Muscle of back (tissue), 11 donors: Measurements from ENCODE around the gene CFAP97D2. TPM values are rescaled to one million over a fixed set of nuclear protein-coding genes. Genes with fewer than 3 reads are reported as not detected.
"Not testable (repeated sequence)": the region's sequence is repeated elsewhere in the genome, so short reads cannot be mapped to it uniquely, and the experiment has no call there.

Experiments used
- DNase-seq, 3 donors: peaks; one replicate each; pipeline versions ENCODE4 v3.0.0 to v3.0.0-alpha.2; 2013
- polyA plus RNA-seq, 10 donors: library from polyadenylated mRNA; unstranded; fragments of 120-200 nt; gene quantifications; one replicate each; pipeline ENCODE4 v1.2.1, GENCODE V29; 2013; ENCODE audit not compliant: insufficient read length in 10 of 10

The CFAP97D2 gene
- polyA plus RNA-seq, 10 donors, result not detected

DNA sequence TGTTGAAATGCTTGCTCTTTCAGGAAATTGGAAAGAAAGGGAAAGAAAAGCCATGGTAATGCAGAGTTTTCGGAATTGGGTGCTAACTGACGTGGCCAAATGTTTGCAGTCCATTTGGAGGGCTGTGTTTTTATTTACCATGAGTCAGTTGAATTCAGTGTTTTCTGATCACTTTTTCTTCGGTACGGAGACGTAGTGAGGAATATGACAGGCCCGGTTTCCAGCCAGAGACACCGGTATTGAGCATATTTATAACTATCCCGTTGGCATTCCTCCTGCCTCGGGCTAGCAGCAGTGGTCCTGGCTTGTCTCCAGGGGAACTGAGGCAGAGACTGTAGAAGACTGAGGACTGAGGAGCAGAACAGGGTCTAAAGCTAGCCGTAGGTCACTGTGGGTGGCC, 56.6 kb downstream of the CFAP97D2 start:
- DNase-seq, result peak in 1 of 3 donors; percentile 7

DNA sequence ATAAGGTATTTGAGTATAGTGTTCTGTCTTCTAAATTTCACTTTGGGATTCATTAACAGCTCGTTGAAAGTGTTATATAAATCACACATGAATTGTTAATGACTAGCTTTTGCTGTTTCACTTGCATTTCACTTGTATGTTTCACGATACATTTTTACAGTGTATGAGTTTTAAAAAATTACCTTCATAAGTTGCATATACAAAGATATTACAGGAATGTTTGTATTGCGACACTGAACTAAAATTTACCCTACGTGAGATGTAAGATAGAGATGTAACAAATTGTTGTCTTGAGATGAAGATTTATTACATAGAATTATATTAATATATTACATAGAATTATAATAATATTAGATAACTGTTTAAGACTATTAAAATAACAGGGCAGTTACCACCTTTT, 57.2 kb downstream of the CFAP97D2 start:
- DNase-seq, result no peak

DNA sequence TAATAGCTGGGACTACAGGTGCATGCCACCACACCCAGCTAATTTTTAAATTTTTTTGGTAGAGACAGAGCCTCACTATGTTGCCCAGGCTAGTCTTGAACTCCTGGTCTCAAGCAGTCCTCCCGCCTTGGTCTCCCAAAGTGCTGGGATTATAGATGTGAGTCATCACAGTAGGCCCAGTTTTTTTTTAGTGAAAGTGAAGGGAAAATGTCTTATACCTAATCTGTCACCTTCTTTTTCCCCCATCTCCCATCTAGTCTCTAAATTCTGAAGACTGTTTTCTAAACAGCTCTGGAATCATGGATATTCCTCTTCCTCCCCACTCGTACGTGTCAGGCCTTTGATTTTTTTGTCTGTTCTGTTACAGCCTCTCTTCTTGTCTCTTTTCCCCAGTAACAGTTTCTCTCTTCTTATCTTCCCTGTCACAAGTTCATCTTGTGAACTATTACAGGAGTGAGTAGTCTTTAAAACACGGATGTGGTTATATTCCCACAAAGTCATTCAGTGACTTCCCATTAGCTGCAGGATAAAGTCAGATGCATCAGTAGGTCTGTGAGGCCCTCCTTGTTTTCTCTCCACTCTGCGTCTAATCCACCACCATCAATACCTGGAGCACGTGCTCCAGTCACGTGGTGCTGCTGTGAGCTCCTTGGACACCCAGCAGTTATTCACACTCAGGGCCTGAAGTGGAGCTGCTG, 58.5 kb downstream of the CFAP97D2 start:
- no peak for DNase-seq

GRCh38 chr13:114241918-114242317, 62.9 kb downstream of the CFAP97D2 start:
- DNase-seq, result no peak

DNA sequence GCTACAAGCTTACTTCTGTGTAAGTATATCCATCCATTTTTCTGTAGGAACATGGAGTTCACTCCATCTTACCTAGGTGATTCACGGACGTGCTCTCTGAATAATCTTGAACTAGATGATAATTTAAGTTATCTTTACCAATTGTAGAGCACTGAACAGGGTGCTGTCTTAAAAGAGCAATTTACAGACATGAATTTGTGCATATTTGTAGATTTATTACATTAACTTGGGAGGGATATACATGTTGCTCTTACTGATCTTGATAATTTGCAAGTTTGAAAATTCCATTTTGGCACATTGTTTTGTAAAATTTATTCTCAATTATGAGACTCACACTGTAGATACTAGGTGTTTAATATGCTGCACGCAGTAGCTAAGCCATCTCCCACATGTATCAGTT, 64.9 kb downstream of the CFAP97D2 start:
- DNase-seq, result no peak

DNA sequence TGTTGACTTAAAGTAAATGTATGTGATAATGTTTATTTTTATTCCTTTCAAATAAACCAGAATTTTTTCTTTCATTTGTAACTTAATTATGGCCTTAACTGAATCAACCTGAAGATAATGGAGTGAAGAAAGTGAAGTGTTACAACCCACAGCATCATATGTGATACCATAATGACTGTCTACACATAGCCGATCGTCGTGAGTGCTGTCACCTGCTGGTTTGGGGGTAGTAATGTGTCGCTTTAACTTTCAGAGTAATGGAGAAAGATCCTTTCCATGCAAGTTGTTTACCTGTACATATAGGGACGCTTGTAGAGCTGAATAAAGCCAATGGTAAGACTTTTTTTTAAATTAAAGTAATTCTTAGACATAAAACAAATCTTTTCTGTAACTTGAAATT, 65.6 kb downstream of the CFAP97D2 start:
- no peak for DNase-seq

DNA sequence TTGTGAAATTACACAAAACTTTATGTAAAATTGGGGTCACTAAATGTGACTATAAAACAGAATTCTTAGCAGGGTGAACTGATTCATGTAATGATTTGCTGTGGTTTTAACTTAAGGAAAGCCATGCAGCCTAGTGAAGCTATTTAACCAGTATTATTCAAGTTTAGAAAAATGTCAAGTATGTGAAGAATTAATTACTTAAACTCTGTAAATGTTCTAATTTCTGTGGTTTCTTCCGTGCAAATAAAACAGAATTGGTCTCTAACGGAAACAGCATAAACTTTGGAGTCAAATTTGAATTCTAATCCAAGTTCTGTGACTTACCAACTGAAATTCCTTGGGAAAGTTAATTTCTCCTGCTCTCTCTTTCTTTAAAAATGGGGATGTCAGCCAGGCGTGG, 69.0 kb downstream of the CFAP97D2 start:
- peak in 1 of 3 donors; percentile 34 for DNase-seq

- no peak for DNase-seq
These were observed 70.0 kb downstream of the CFAP97D2 start for GRCh38 chr13:114249077-114249476.

DNA sequence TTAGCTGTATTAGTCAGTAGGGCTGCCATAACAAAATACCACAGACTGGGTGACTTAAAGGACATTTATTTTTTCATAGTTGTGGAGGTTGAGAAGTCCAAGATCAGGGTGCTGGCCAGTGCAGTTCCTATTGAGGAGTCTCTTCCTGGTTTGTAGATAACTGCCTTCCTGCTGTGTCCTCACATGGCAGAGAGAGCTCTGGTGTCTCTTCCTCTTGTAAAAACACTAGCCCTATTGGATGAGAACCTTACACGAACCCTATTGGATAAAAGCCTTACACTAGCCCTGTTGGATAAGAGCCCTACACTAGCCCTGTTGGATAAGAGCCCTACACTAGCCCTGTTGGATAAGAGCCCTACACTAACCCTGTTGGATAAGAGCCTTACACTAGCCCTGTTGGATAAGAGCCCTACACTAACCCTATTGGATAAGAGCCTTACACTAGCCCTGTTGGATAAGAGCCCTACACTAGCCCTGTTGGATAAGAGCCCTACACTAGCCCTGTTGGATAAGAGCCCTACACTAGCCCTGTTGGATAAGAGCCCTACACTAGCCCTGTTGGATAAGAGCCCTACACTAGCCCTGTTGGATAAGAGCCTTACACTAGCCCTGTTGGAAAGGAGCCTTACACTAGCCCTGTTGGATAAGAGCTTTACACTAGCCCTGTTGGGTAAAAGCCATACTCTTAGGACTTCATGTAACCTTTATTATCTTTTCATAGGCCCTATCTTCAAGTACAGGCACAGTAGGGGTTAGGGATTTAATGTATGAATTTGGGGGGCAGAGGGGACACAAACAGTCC, 72.8 kb downstream of the CFAP97D2 start:
- DNase-seq, result not testable (repeated sequence)

DNA sequence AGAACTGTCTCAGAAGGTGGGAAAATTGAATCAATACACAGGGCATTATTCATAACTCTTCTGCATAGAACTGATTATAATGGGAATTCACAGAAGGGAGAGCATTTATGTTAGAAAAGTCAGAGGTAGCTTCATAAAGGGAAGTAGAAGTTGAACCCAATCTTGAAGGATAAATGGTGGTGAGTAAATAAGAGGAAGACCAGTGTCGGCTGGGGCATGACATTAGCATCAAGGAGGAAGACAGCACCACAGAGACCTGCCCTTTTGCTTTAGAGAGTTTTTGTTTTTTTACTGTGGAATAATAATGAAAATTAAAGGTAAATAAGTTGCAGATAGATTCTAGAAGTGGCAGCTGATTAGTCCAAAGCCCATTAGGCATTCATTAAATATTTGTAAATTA, 77.5 kb downstream of the CFAP97D2 start:
- DNase-seq, result no peak

DNA sequence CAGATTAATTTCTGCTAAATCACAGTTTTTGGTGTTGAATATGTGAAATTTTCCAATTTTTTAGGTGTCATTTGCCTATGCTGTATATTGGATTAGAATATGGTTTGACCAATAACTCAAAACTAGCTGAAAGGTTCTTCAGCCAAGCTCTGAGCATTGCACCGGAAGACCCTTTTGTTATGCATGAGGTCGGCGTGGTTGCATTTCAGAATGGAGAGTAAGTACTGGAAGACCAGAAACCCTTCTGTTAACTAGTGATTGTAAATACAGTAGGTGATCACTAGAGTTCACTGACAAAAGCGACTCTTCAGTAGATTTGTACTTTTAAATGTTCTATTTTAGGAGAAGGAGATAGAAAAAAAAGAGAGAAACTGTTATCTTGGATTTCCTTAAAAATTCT, 78.0 kb downstream of the CFAP97D2 start:
- DNase-seq, result no peak

DNA sequence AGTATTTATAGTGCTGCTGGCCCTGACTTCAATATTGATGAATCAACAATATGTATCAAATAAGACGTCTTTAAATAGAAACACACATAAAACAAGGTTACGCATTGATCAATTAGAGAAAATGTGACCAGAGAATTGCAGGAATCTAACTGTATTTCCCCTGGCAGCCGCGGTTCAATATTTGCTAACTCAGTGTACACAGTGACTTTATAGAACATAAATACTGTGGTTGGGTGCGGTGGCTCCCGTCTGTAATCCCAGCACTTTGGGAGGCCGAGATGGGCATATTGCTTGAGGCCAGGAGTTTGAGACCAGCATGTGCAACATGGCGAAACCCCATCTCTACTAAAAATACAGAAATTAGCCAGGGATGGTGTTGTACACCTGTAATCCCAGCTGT, 79.5 kb downstream of the CFAP97D2 start:
- no peak for DNase-seq

DNA sequence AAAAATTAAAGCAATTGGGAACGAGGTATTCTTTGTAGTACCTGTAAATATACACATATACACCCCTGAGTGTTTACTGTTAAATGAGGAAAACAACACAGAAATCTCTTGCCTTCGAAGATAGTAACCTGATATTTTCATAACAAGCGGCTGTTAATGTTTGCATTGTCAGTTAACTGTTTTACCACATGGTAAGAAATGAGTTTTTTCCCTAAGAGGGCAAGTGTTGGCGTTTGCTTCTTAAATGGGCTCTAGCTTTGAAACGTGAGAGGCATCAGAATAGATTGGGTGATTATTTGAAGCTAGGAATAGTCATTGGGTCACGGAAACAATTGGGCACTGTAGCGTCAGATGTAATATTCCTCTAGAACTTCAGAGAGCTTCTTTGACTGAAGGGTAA, 80.3 kb downstream of the CFAP97D2 start:
- no peak for DNase-seq

DNA sequence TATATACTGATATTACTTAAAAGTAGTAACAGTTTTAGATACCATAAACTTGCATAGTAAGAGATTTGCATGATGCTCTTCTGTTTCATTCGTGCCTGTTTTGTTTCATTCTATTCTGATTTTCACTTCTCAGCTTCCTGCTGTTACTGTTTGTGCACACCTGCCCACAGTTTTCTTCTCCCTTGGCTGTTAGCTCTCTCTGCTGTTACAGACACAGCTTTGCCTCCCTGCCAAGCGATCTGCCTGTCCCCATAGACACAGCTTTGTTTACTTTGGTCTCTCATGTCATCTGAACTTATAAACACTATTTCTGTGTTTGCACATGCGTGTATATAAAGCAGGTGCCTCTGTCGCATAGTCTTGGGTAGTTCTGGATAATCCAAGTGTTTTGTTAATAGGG, 80.9 kb downstream of the CFAP97D2 start:
- DNase-seq, result no peak

DNA sequence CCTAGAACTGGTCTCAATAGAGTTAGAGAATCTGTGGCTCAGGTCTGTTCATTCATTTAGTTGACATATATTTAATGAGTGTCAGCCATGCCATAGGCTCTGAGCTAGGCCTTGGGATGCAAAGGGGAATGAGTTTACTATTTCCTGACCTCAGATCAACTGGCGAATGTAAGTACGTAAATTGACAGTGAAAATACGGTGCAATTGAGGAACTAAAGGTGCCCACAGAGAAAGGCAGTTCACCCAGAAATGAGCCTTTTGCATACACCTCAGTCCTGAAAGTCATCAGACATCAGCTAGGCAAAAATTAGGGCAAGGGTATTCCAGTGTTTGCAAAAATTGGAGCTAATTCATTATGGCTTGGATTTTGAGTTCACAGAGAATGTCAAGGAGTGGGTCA, 81.8 kb downstream of the CFAP97D2 start:
- no peak for DNase-seq

DNA sequence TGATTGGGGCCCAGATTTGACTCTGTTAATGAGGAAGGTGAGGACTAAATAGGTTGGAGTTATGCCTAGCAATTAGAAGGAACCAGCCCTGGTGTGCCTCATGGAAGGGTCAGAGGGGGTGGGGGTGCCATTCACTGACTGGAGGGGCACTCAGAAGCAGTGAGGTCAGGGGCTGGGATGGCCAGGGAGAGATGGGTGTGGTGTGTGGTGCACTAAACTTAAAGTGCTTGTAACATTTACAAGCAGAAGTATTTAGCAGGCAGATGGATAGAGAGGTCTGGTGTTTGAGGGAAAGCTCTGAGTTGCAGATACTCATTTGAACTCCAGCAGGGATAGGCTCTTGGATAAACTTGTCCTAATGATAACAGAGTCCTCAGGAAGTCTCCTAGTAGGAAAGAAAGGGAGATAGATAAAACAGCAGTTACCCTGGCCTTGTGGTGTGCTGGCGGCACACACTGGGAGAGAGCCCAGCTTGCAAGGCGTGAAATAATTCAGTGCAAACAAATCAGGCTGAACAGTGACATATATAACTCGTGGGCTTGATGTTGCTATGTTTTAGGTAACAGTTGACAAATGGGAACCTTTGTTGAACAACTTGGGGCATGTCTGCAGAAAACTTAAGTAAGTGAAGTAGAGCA, 82.4 kb downstream of the CFAP97D2 start:
- no peak for DNase-seq

DNA sequence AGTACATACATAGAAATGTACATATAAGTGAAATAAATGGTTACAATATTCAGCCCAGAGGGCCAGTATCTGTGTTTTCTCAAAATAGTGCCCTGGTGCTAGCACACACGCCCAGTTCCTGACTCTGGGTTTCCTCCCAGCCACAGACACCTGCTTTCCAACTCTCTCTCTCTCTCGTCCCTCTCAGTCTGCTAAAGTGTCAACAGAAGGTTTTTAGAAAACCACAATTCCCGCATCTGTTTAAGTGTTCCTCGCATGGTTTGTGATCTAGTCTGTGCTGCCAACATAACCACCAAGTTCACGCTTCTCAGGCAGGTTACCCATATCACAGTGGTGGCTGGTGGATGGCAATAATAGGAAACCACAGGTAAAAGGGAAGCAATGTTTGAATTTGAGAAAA, 84.5 kb downstream of the CFAP97D2 start:
- no peak for DNase-seq

- DNase-seq, result not testable (repeated sequence)
These were observed 85.3 kb downstream of the CFAP97D2 start for GRCh38 chr13:114264313-114264712.

- DNase-seq, result peak in 1 of 3 donors; percentile 70
These were observed 86.0 kb downstream of the CFAP97D2 start for GRCh38 chr13:114264886-114265611.

GRCh38 chr13:114266241-114266640, 87.2 kb downstream of the CFAP97D2 start:
- no peak for DNase-seq

DNA sequence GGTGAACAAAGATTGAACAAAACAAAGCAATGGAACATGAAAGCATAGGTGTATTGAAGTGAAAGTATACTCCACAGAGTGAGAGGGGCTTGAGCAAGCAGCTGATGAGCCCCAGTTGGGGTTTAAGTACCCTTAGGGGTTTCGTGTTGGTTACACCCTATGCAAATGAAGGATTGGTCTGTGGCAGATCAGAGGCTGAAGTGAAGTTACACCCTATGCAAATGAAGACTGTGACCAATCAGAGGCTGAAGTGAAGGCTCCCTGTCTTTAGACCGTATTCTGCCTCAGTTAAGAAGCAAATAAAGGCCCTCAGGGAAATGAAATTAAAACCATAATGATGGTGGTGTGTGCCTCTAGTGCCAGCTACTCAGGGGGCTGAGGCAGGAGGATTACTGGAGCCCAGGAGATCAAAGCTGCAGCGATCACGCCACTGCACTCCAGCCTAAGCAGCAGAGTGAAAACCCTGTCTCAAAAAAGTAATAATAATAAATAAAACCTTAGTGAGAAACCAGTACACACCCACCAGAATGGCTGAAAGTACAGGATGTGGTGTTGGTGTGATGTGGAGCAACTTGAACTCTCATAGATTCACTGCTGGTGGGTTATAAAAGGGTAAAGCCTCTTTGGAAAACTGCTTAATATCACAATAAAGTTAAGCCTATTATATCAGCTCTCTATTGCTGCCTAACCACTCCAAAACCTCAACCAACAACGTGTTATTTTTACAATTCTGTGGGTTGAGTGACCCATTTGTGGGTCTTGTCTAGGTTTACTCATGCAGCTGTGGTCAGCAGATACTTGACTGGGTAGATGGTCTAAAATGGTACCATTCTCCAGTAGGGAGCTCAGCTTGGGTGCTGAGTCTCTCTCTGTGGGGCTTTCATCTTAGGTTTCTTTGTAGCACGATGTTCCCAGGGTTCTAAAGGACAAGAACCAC, 89.6 kb downstream of the CFAP97D2 start:
- DNase-seq, result no peak
